ENCODE results near the gene HOXC4. TPM values are rescaled to one million over a fixed set of nuclear protein-coding genes. Genes with fewer than 3 reads are reported as not detected.

The HOXC4 gene
- polyA plus RNA-seq, 3 donors: not detected

DNA sequence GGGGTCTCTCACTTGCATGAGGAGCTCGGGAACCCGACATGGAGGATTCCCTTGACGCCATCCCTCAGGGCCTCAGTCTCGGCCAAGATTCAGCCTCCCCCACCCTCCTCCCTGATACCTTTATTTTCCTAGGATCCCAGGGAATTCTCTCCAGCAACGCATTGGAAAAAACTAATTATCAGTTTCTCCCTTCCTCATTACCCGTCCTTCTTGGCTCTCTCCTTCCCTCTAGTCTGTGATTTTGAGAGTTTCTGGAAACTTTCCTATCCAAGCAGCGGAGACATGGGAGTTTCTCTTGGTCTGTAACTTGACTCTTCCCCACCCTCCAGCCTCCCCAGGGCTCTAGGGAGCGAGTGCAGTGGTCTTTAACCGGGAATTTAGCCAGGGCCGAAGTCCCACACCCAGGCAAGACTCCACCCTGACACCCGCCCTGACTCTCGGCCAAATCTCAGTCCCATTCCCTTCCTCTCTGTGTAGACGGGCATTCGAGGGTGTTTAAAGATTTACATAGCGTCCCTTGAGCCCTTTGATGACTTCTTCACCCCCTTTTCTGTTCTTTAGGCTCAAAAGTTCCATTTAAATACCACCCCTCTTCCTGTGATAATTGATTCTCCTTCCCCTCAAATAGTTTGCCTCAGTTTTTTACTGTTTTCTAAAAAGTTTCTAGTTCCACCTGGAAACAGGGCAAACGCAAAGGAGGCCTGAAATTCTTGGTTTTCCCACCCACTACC is 14.1 kb upstream of the HOXC4 start:
- Histone ChIP-seq H3K9me3 (replicated peaks in 1 of 2; ENCODE audit: control insufficient read depth in 1 of 2, insufficient read depth in 1 of 2, low read length in 2 of 2) (peaks cover 0 to 42% of the 10 kb centered on the region in 2 donors), H2AFZ (ENCODE audit: insufficient read depth, low read depth, low read length, poor library complexity, severe bottlenecking) (no peak overlapping the region), H3K79me2 (ENCODE audit: insufficient read depth, low read length) (no peaks in the 10 kb centered on the region), H3K36me3 (replicated peaks in 1 of 2; ENCODE audit: control insufficient read depth in 1 of 2, insufficient read depth in 2 of 2, low read length in 2 of 2) (no peaks in the 10 kb centered on the region), H4K20me1 (ENCODE audit: insufficient read depth, low read length) (no peaks in the 10 kb centered on the region), H3K9ac (ENCODE audit: insufficient read depth, low read length, poor library complexity, severe bottlenecking) (no peak overlapping the region), H3K4me1 (ENCODE audit: control insufficient read depth in 1 of 2, insufficient read depth in 2 of 2, low read length in 2 of 2) (no peaks in the 10 kb centered on the region), H3K27me3 (ENCODE audit: control insufficient read depth in 2 of 2, insufficient read depth in 2 of 2, low read length in 2 of 2) (peaks cover 84 to 98% of the 10 kb centered on the region in 2 donors), H3K4me2 (replicated peaks; ENCODE audit: extremely low read depth, low read length, poor library complexity, severe bottlenecking) (no peak overlapping the region), H3K27ac (ENCODE audit: low read depth in 1 of 2, low read length in 2 of 2) (no peak overlapping the region), H3K4me3 (replicated peaks in 1 of 3; ENCODE audit: low read depth in 2 of 3, low read length in 3 of 3) (no peak overlapping the region)
- no peak for TF ChIP-seq CTCF (IDR thresholded peaks at IDR 0.05)
- DNase-seq: no peak
- H3K27me3 Mint-ChIP-seq (ENCODE audit: low read depth in 3 of 3): peaks cover 95 to 98% (median 96%) of the 10 kb centered on the region in 3 donors
- peaks cover 0 to 26% (median 7%) of the 10 kb centered on the region in 7 donors for H3K9me3 Mint-ChIP-seq
- intact Hi-C loops (cut with micrococcal nuclease): loop anchor here in 1 of 2 donors (10.0 kb wide), 1 partner anchor 65 kb away; the partner anchor contains the start of genes HOTAIR and HOXC11
- peaks cover 0 to 3% of the 10 kb centered on the region in 2 donors for H3K36me3 Mint-ChIP-seq
- no peak overlapping the region for H3K27ac Mint-ChIP-seq
- H3K4me3 Mint-ChIP-seq: peak overlapping the region in 1 of 2 donors; percentile 71
- 58% methylated on average over 8 of the region's 16 CpGs for WGBS (ENCODE audit: insufficient coverage)
- H3K4me1 Mint-ChIP-seq: no peaks in the 10 kb centered on the region

- peaks cover 0 to 24% (median 5%) of the 10 kb centered on the region in 7 donors for H3K9me3 Mint-ChIP-seq
- H3K4me3 Mint-ChIP-seq: peak overlapping the region in 1 of 2 donors; percentile 71
- Histone ChIP-seq H4K20me1 (ENCODE audit: insufficient read depth, low read length) (no peaks in the 10 kb centered on the region), H3K4me2 (replicated peaks; ENCODE audit: extremely low read depth, low read length, poor library complexity, severe bottlenecking) (no peak overlapping the region), H3K9ac (ENCODE audit: insufficient read depth, low read length, poor library complexity, severe bottlenecking) (no peak overlapping the region), H3K27ac (ENCODE audit: low read depth in 1 of 2, low read length in 2 of 2) (no peak overlapping the region), H2AFZ (ENCODE audit: insufficient read depth, low read depth, low read length, poor library complexity, severe bottlenecking) (no peak overlapping the region), H3K4me1 (ENCODE audit: control insufficient read depth in 1 of 2, insufficient read depth in 2 of 2, low read length in 2 of 2) (no peaks in the 10 kb centered on the region), H3K79me2 (ENCODE audit: insufficient read depth, low read length) (no peaks in the 10 kb centered on the region), H3K9me3 (replicated peaks in 1 of 2; ENCODE audit: control insufficient read depth in 1 of 2, insufficient read depth in 1 of 2, low read length in 2 of 2) (peaks cover 0 to 41% of the 10 kb centered on the region in 2 donors), H3K27me3 (ENCODE audit: control insufficient read depth in 2 of 2, insufficient read depth in 2 of 2, low read length in 2 of 2) (peaks cover 84 to 98% of the 10 kb centered on the region in 2 donors), H3K4me3 (replicated peaks in 1 of 3; ENCODE audit: low read depth in 2 of 3, low read length in 3 of 3) (no peak overlapping the region), H3K36me3 (replicated peaks in 1 of 2; ENCODE audit: control insufficient read depth in 1 of 2, insufficient read depth in 2 of 2, low read length in 2 of 2) (no peaks in the 10 kb centered on the region)
- 62% methylated on average over 2 of the region's 4 CpGs for WGBS (ENCODE audit: insufficient coverage)
- peaks cover 0 to under 1% of the 10 kb centered on the region in 2 donors for H3K36me3 Mint-ChIP-seq
- TF ChIP-seq CTCF (IDR thresholded peaks at IDR 0.05): no peak
- peaks cover 95 to 98% (median 96%) of the 10 kb centered on the region in 3 donors for H3K27me3 Mint-ChIP-seq (ENCODE audit: low read depth in 3 of 3)
- no peaks in the 10 kb centered on the region for H3K4me1 Mint-ChIP-seq
- no peak overlapping the region for H3K27ac Mint-ChIP-seq
- intact Hi-C loops (cut with micrococcal nuclease): no loop called here
- no peak for DNase-seq
Observed at GRCh38 chr12:54040148-54040494, 13.5 kb upstream of the HOXC4 start.

Measured in CD14-positive monocyte (primary cell).